Panc1 (cell line): ENCODE data around the gene SLC3A2. TPM values are rescaled to one million over a fixed set of nuclear protein-coding genes. Genes with fewer than 3 reads are reported as not detected.

Source experiments
- ATAC-seq: fragments of 200-7000 bp; cut with Tn5 transposase; 2 replicates; pipeline ENCODE4 v1.9.1; 2020; ENCODE audit warnings: mild to moderate bottlenecking, moderate library complexity
- BruUV-seq: library from RNA; stranded (reverse); fragments of 400-500 nt; replicated peaks from 2 replicates; lab custom pipeline; 2021; lab: Mats Ljungman, UMichigan
- CTCF ChIA-PET: fragments of 300-600 bp; sonication (Branson Sonifier 250); formaldehyde crosslinking; loops from one replicate; lab custom pipeline; 2022; ENCODE audit warnings: antibody characterized with exemption; lab: Charles Lee
- POLR2A ChIA-PET: fragments of 300-600 bp; sonication (Branson Sonifier 250); formaldehyde crosslinking; loops from one replicate; lab custom pipeline; 2022; ENCODE audit warnings: antibody characterized with exemption; lab: Charles Lee
- DNase-seq: peaks from one replicate; pipeline ENCODE4 v3.0.0-alpha.2; 2010; ENCODE audit warnings: low read depth, low spot score
- H3K27ac ChIP-seq: 2 replicates; pipeline ENCODE4 v1.5.1; 2011; ENCODE audit warnings: mild to moderate bottlenecking, low read length, inconsistent platforms
- H3K27me3 ChIP-seq: fragments of 200-500 bp; sonication (Bioruptor generic); 2 replicates; pipeline ENCODE4 v1.6.0; 2014; ENCODE audit warnings: low read length, inconsistent platforms; ENCODE audit not compliant: control insufficient read depth, insufficient read depth
- H3K36me3 ChIP-seq: fragments of 200-500 bp; sonication (Bioruptor generic); 2 replicates; pipeline ENCODE4 v1.5.1; 2014; ENCODE audit warnings: inconsistent platforms, mild to moderate bottlenecking, low read length, moderate library complexity; ENCODE audit not compliant: control insufficient read depth, insufficient read depth
- H3K4me1 ChIP-seq: 2 replicates; pipeline ENCODE4 v1.5.1; 2011; ENCODE audit warnings: inconsistent platforms, mild to moderate bottlenecking, low read length, moderate library complexity; ENCODE audit not compliant: control insufficient read depth, insufficient read depth
- H3K4me3 ChIP-seq, 2 experiments: 2 replicates each; pipeline ENCODE4 v1.5.1; 2011 to 2012; ENCODE audit warnings: low read depth in 2 of 2, low read length in 2 of 2, mild to moderate bottlenecking in 2 of 2, inconsistent platforms in 1 of 2, moderate library complexity in 1 of 2
- H3K9me3 ChIP-seq: fragments of 200-500 bp; sonication (Bioruptor generic); 2 replicates; pipeline ENCODE4 v1.5.1; 2014; ENCODE audit warnings: low read depth, mild to moderate bottlenecking, inconsistent platforms, low read length, moderate library complexity; ENCODE audit not compliant: control insufficient read depth, insufficient read depth
- CTCF ChIP-seq: fragments of 450-650 bp; IDR thresholded peaks from 2 replicates; pipeline ENCODE4 v1.5.1; 2017; ENCODE audit warnings: mild to moderate bottlenecking
- POLR2AphosphoS5 ChIP-seq: IDR thresholded peaks from 2 replicates; pipeline ENCODE4 v1.6.1; 2012; ENCODE audit warnings: mild to moderate bottlenecking, low read depth, low read length, moderate library complexity
- REST ChIP-seq, 2 experiments: IDR thresholded peaks; 2 replicates each; pipeline ENCODE4 v1.6.1; 2011 to 2012; ENCODE audit warnings: low read depth in 2 of 2, control low read depth in 1 of 2, low read length in 1 of 2, mild to moderate bottlenecking in 1 of 2, moderate library complexity in 1 of 2; ENCODE audit not compliant: insufficient read depth in 1 of 2
- SIN3A ChIP-seq: IDR thresholded peaks from 2 replicates; pipeline ENCODE4 v1.6.1; 2012; ENCODE audit warnings: low read depth, mild to moderate bottlenecking, low read length, moderate library complexity, borderline replicate concordance; ENCODE audit not compliant: insufficient read depth
- TCF7L2 ChIP-seq: IDR thresholded peaks from 2 replicates; pipeline ENCODE4 v1.6.1; 2011; ENCODE audit warnings: mild to moderate bottlenecking, low read depth, low read length, inconsistent platforms
- in situ Hi-C: cut with HindIII; loops from 2 replicates; pipeline ENCODE4 v1.10.0; 2016; ENCODE audit warnings: low sequenced_read_pairs, low pct_unique_long_range_greater_than_20kb
- intact Hi-C: fragments of 100-400 bp; cut with micrococcal nuclease; formaldehyde crosslinking; loops from one replicate; pipeline ENCODE4 v1.10.0; 2022; ENCODE audit not compliant: unreplicated experiment
- total RNA-seq: library from RNA; stranded (reverse); gene quantifications from one replicate; pipeline ENCODE4 v1.2.1, GENCODE V29; 2021; ENCODE audit not compliant: unreplicated experiment

The SLC3A2 gene
- total RNA-seq, 1 experiment from 2014 or later = 184 TPM

- Histone ChIP-seq H3K27ac (no peak overlapping the region), H3K4me3 (no peak overlapping the region), H3K36me3 (no peaks in the 10 kb centered on the region), H3K4me1 (no peaks in the 10 kb centered on the region), H3K27me3 (no peaks in the 10 kb centered on the region), H3K9me3 (no peaks in the 10 kb centered on the region)
- in situ Hi-C loops = no loop called here
- DNase-seq (no peak), ATAC-seq (no peak)
- no TSS peak for BruUV-seq
- ChIA-PET CTCF (interaction anchor here (1.7 kb wide), 1 partner anchor 44 kb away, joined by 3 read pairs; no protein-coding TSS in a partner anchor), POLR2A (interaction anchor here (0.7 kb wide), 1 partner anchor 43 kb away, joined by 3 read pairs; no protein-coding TSS in a partner anchor)
- no peak for TF ChIP-seq CTCF
- no peak for TF ChIP-seq SIN3A
- TF ChIP-seq TCF7L2 = no peak
- TF ChIP-seq REST (IDR thresholded peaks at IDR 0.05; ENCODE audit: insufficient read depth in 1 of 2, low read depth in 2 of 2, low read length in 1 of 2) = no peak
- TF ChIP-seq POLR2AphosphoS5 = no peak
- intact Hi-C loops = no loop called here
Measured at GRCh38 chr11:62931499-62932278, 51.0 kb downstream of the SLC3A2 start.

GRCh38 chr11:62933285-62933684 lies 52.6 kb downstream of the SLC3A2 start:
- H3K9me3 ChIP-seq = no peaks in the 10 kb centered on the region
- H3K27ac ChIP-seq = no peak overlapping the region
- no peaks in the 10 kb centered on the region for H3K27me3 ChIP-seq
- POLR2A ChIA-PET = no interaction called here
- H3K4me1 ChIP-seq = no peaks in the 10 kb centered on the region
- H3K4me3 ChIP-seq = no peak overlapping the region
- in situ Hi-C loops (no loop called here), intact Hi-C loops (no loop called here)
- H3K36me3 ChIP-seq = no peaks in the 10 kb centered on the region
- no peak for ATAC-seq
- CTCF ChIA-PET = no interaction called here
- no peak for TF ChIP-seq CTCF
- no peak for DNase-seq
- no TSS peak for BruUV-seq
